HG03460 (cell line): ENCODE results near the gene MCM7.

Experiments
- ATAC-seq: cut with Tn5 transposase; IDR thresholded peaks from one replicate; pipeline ENCODE4 v1.9.1; 2021; ENCODE audit not compliant: unreplicated experiment

Gene MCM7

GRCh38 chr7:100098913-100099312 is 2.3 kb downstream of the MCM7 start:
- ATAC-seq, result no peak

- no peak for ATAC-seq
Measured at GRCh38 chr7:100095704-100096103, 5.5 kb downstream of the MCM7 start.

GRCh38 chr7:100095289-100095688 is 5.9 kb downstream of the MCM7 start:
- no peak for ATAC-seq

- ATAC-seq, result no peak
Measured at GRCh38 chr7:100093925-100094486, 7.2 kb downstream of the MCM7 start.

- no peak for ATAC-seq
Measured at GRCh38 chr7:100093498-100093897, 7.7 kb downstream of the MCM7 start.

GRCh38 chr7:100093054-100093453 is 8.1 kb downstream of the MCM7 start:
- ATAC-seq, result no peak

GRCh38 chr7:100091411-100092181 is 9.6 kb downstream of the MCM7 start:
- ATAC-seq, result no peak

- no peak for ATAC-seq
Measured at GRCh38 chr7:100090527-100091410, 10.4 kb downstream of the MCM7 start.

- no peak for ATAC-seq
Measured at GRCh38 chr7:100089458-100090196, 11.6 kb downstream of the MCM7 start.

GRCh38 chr7:100088621-100089457 is 12.4 kb downstream of the MCM7 start, which contains the start of gene COPS6:
TSS of gene COPS6 (plus strand) at chr7:100088969. CDS start at chr7:100088991, 22 bp downstream.
- no peak for ATAC-seq

- ATAC-seq, result no peak
Measured at GRCh38 chr7:100088095-100088620, 13.0 kb downstream of the MCM7 start.

GRCh38 chr7:100087055-100087750 is 14.0 kb downstream of the MCM7 start:
- no peak for ATAC-seq

- ATAC-seq, result no peak
Measured at GRCh38 chr7:100085515-100085914, 15.7 kb downstream of the MCM7 start.

- ATAC-seq, result no peak
Measured at GRCh38 chr7:100082978-100083377, 18.2 kb downstream of the MCM7 start.

GRCh38 chr7:100081535-100082102 is 19.6 kb downstream of the MCM7 start, which contains the start of gene ZNF3:
TSS of gene ZNF3 (minus strand) at chr7:100081723. CDS start at chr7:100077357, 4,366 bp downstream.
- ATAC-seq, result peak; percentile 88

- ATAC-seq, result no peak
Measured at GRCh38 chr7:100080907-100081534, 20.2 kb downstream of the MCM7 start.

GRCh38 chr7:100079024-100079560 is 22.1 kb downstream of the MCM7 start:
- ATAC-seq, result no peak

- ATAC-seq, result no peak
Measured at GRCh38 chr7:100077205-100077604, 24.0 kb downstream of the MCM7 start.
